NOMO-1 treated with DMSO at 0.1 percent for 48 hours (cell line): ENCODE results near the gene PTPRZ1.

Experiments used
- DNase-seq: peaks from one replicate; lab custom pipeline; 2025; ENCODE audit not compliant: unreplicated experiment; lab: John Stamatoyannopoulos, UW

PTPRZ1 gene

GRCh38 chr7:121890833-121891232, 17.9 kb downstream of the PTPRZ1 start:
- no peak for DNase-seq

- DNase-seq = no peak
Measured at GRCh38 chr7:121891731-121892130, 18.8 kb downstream of the PTPRZ1 start.

DNA sequence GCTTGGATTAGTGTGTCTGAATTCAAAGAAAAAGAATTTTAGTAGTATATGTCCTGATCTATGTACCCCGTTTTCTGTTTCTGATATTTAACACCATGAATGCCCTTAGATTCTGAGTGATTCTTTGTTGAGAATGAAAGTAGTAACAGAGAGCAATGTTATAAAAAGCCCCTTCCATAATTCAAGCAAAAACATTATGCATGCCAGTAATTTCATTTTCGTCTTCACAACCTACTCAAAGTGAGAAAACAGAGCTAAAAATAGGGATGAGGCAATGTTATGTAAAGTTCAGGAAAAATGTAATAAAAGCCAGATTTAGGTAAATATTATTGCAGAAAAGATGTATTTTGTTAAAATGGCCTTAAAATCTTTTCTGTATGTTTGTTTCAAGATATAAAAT, 28.1 kb downstream of the PTPRZ1 start:
- no peak for DNase-seq

GRCh38 chr7:121904120-121904519, 31.2 kb downstream of the PTPRZ1 start:
- no peak for DNase-seq

DNA sequence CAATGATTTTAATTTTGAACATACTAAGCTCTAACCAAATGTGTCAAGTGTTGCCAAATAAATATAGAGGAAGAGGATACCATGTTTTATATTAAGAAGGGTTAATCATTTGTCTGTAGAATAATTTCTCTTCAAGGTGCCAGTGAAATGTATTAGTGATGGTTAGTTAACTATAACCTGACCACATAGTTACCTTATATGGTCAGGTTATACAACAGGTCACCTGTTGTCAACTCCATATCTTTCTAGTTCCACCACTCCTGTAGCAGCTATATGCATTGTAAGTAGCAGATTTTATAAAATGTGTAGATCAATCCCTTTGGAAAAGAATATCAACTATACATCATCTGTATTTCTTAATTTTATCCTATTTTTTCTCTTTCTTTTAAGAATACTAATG, 35.1 kb downstream of the PTPRZ1 start:
- DNase-seq = no peak

GRCh38 chr7:121909716-121910345, 36.9 kb downstream of the PTPRZ1 start:
- DNase-seq = no peak

GRCh38 chr7:121913947-121914675, 41.1 kb downstream of the PTPRZ1 start:
- no peak for DNase-seq

DNA sequence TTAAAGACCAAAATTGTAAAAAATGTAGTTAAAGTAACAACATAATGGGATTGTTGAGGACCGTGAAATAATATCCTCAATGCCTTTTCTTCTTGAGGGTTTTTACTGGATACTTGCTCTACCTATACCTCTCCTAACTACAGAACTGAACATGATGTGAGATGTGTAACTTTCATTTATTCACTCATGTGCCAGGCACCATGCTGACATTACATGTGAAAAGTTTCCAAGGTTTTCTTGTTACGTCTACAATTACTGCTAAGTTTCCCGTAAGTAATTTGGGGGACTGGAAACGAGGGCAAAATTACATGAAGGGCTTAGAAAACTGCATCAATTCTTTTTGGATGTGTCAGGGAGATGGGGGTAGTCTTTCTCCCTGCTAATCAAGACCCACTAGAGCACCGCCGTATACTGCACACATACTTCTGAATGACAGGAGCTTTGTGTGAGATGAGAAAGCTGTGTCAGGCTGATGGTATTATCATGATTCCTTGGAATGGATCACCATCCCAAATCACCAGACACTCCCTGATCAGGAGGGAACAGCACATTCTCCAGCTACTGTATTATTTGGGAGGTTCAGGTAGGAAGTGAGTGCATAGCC, 41.8 kb downstream of the PTPRZ1 start:
- no peak for DNase-seq

DNA sequence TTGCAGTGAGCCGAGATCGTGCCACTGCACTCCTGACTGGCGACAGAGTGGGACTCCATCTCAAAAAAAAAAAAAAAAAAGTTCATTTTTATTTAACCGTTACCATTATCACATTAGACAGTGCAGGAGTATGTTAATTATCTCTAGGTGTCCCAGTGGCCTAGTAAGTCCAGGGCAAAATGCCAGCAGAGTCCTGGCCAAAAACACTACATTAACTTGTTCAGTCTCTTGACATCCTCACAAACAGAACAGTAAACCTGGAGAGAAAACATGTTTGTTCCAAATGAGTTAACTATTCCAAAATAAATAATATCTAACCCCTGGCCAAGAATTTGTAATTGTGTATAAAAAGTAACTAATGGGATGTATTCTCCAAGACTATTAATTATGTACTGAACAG, 43.2 kb downstream of the PTPRZ1 start:
- DNase-seq = no peak

DNA sequence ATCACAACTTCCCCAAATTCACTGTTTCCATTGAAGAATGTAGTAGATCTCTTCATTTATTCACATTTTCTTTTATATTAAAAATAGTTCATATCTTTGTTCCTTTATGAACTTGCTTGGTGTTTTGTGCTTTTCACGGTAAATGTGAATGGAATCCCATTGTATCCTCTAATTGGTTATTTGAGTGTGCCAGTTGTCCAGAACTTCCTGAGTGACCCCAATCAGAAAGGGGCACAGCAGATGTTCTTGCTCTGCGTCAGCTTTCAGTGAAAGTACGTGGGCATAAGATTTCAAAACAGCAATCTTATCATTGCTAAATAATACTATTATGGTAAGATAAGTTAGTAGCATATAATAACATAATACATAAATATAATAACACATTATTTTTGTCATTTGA, 47.0 kb downstream of the PTPRZ1 start:
- no peak for DNase-seq

- no peak for DNase-seq
Measured at GRCh38 chr7:121924269-121925186, 51.6 kb downstream of the PTPRZ1 start.

DNA sequence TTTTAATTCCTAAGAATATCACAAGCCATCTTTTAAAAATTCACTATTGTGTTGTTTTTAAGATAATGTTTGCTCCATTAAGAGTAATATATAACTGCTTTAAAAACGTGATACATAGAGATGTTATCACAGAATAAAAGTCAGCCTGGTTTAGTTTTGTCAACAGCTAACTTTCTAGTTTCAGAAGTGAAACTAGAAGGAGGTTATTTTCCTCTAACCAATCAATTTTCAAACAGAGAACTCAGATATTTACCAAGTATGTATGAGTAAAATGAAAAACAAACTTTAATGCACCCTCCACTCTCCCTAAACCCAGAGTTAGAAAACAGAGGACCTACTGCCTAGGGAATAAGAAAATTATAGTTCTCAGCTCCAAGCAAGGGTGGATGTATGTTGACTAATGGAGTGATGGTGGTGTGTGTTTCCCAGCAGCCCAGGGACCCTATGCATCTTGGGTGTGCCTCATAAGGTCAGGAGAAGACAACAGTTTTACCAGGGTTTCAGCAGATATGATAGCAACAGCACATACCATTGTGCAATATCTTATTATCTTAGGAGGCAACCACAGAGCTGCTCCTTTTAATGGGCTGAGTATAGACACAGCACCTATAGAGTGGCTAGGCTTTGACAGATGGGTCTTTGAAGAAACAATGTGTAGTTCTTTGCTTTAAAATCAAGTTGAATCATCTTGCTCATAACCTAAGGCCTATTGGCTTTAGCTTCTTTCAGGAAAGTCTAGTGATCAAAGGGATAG, 58.4 kb downstream of the PTPRZ1 start:
- no peak for DNase-seq

- DNase-seq = no peak
Measured at GRCh38 chr7:121932768-121933167, 59.8 kb downstream of the PTPRZ1 start.

GRCh38 chr7:121936951-121937623, 64.1 kb downstream of the PTPRZ1 start:
- no peak for DNase-seq

DNA sequence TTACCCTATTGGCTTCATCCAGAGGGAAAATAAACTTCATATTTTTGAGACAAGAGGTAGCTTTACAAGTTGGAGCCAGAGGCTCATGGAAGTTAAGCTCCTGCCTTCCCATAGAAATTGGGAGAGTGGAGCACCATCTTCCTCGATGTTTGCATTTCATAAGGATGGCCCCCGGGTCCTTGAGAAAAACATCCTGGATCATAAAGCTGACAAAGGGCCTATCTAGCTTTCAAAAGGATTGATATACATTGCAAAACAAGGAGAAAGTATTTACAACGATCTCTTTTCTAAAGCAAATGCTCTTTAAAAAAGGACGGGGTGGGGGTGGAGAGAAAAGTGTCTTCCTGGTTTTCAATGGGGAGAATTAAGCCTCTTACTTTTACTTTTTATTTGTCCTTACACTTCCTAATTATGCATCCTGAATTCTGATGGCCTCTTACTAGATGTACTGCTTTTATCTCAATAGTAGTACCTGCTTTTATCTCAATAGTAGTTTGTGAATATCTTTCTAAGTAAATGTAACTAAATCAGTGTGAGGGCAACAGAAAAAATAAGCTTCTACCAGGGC, 65.6 kb downstream of the PTPRZ1 start:
- no peak for DNase-seq

DNA sequence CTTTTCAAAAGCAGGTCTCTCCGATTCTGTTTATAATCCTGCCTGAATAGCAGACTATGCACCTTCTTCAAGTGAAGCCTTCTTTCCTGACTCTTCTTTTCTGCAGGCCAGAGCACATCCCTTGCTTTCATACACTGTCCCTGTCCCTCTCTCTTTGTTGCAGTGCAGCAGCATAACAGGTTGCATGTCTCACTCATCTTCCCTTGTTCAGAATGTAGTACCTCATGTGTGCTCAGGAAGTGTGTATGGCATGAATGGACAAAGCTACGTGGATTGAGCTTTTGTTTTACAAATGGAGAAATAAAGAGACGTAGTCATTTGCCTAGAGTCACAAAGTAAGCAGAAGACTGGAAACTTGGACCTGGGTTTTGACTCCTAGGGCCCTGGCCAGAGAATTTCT, 68.0 kb downstream of the PTPRZ1 start:
- no peak for DNase-seq

GRCh38 chr7:121941830-121942229, 68.9 kb downstream of the PTPRZ1 start:
- no peak for DNase-seq

DNA sequence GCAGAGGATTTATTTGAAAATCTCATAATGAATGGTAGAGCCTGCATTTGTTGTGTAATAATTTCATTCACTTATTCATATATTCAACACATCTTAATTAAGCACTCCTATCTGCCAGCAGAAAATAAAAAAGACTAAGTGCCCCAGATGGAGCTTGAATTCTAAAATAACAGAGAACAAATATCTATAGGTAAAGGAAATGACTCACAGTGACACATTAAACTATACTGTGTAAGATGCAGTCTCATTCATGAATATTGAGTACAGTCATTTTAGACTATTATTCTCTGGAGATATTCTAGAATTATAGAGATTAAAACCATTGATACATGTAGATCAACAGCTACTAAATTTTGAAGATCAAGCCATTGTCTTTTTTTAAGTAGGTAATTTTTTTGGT, 72.1 kb downstream of the PTPRZ1 start:
- DNase-seq = no peak

- DNase-seq = no peak
Measured at GRCh38 chr7:121945480-121946236, 72.7 kb downstream of the PTPRZ1 start.
